ENCODE data around the gene PLCB2. TPM values are rescaled to one million over a fixed set of nuclear protein-coding genes. Genes with fewer than 3 reads are reported as not detected.

PLCB2 gene
- polyA plus RNA-seq, 1 donor = 7.9 TPM

GRCh38 chr15:40267670-40268069 is 40.1 kb downstream of the PLCB2 start:
- no peak for DNase-seq

- no peak for DNase-seq
Observed at GRCh38 chr15:40266828-40267304, 40.9 kb downstream of the PLCB2 start.

- no peak for DNase-seq
Observed at GRCh38 chr15:40265875-40266274, 41.9 kb downstream of the PLCB2 start.

DNA sequence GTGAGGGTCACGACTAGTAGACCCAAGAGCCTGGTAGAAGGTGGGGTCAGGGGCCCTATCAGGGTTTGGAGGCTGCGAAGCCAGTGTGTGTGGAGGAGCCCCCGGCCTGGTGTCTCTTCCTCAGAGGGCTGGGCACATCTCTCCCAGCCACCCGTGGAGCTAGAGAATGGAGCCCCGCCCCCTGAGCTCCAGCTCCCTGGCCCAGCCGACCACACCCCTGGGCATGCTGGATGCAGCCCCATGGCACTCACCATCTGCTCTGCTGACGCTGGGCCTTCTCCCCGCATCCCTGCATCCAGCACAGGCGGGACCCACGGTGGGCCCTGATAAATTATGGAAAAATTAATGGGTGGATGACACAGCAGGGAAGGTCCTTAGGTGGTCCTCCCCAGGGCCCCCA is 42.4 kb downstream of the PLCB2 start:
- DNase-seq = no peak

DNA sequence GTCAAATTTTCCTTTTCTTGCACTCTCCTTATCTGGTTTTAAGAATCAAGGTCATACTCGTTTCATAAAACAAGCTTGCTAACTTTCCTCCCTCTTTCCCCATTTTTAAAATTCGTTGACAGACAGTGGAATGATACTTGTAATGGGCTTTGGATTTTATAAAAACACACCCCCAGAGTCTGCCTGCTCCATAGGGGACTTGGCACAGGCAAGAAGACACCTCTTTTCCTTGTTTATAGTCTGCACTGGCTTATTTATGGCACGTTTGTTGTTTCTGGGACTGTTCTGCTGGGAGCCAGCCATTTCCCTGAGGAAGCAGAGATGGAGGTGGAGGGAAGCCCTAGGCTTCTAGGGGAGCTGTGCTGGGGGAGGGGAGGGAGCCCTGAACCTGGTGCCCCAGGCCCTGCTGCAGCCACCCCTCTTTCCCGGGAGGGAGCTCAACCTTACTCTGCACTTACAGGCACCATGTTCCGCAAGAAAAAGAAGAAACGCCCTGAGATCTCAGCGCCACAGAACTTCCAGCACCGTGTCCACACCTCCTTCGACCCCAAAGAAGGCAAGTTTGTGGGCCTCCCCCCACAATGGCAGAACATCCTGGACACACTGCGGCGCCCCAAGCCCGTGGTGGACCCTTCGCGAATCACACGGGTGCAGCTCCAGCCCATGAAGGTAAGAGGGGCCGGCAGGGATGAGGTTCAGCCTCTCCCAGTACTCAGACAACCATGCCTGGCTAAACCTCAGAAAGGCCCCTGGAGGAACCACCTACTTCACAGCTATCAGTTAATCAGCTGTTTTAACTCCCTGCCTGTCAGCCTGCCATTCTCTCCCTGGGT is 43.2 kb downstream of the PLCB2 start:
- no peak for DNase-seq

- DNase-seq = no peak
Observed at GRCh38 chr15:40263024-40263754, 44.5 kb downstream of the PLCB2 start.

DNA sequence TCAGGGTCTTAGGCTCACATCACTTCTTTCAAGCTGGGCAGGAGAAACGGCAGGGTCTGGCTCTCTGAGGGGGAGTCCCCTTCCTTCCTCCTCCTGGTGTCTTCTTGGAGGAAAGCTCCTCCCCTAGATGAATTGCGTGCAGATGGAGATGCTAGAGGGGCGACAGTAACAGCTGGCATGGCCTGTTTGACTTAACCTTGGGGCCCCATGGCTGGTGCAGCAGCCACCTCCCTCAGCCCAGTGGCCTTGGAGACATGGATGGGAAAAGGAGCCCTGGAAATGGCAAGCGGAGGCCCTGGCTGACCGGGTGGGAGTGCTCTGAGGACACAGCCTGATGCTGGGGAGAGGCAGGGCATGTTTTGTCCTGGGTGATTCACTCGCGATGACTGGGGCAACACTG is 48.7 kb downstream of the PLCB2 start:
- DNase-seq = no peak

DNA sequence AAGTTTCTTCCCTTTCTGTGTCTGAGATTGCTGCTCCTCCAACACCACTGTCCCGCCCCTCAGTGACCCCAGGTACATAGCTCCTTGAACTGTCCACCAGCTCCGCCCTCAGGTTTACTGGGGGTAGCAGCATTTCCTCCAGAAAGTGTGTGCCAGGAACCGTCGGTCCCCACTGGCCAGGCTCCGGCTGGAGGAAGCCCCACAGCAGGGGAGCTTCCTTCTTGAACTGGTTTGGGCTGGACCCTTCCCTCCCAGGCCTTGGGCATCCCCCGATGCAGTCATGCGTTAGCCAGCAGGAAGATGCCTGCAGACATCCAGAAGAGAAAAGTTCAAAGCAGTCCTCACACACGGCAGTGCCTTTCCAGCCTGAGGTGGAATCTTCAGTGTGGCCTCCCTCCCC is 49.2 kb downstream of the PLCB2 start:
- DNase-seq = no peak

GRCh38 chr15:40257656-40258450 is 49.9 kb downstream of the PLCB2 start:
- no peak for DNase-seq

GRCh38 chr15:40256638-40257235 is 51.0 kb downstream of the PLCB2 start:
- DNase-seq = no peak

DNA sequence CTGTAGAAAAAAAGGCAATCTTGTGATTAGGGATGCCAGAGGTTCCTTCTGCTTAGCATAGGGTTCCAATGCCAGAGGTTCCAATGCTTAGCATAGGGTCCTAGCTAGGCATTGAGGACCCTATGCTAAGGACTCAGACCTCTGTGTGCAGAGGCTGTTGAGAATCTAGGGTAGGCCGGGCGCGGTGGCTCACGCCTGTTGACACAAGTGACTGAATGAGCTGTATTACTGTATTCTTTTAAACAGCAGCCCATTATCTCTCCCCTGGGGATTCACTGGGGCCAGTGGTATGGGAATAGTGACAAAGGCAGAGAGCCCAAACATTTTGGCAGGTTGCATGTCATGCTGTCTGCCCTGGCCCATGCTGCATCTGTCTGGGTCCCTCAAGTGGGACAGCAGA is 52.7 kb downstream of the PLCB2 start:
- DNase-seq = no peak

- DNase-seq = no peak
Observed at GRCh38 chr15:40254452-40254851, 53.3 kb downstream of the PLCB2 start.

GRCh38 chr15:40253167-40253790 is 54.5 kb downstream of the PLCB2 start:
- no peak for DNase-seq

GRCh38 chr15:40252438-40253166 is 55.1 kb downstream of the PLCB2 start:
- peak; percentile 36 for DNase-seq

GRCh38 chr15:40252141-40252437 is 55.6 kb downstream of the PLCB2 start:
- no peak for DNase-seq

GRCh38 chr15:40251486-40252140 is 56.1 kb downstream of the PLCB2 start:
- no peak for DNase-seq

GRCh38 chr15:40250771-40251483 is 56.8 kb downstream of the PLCB2 start:
- DNase-seq = no peak

- DNase-seq = no peak
Observed at GRCh38 chr15:40250304-40250656, 57.5 kb downstream of the PLCB2 start.

DNA sequence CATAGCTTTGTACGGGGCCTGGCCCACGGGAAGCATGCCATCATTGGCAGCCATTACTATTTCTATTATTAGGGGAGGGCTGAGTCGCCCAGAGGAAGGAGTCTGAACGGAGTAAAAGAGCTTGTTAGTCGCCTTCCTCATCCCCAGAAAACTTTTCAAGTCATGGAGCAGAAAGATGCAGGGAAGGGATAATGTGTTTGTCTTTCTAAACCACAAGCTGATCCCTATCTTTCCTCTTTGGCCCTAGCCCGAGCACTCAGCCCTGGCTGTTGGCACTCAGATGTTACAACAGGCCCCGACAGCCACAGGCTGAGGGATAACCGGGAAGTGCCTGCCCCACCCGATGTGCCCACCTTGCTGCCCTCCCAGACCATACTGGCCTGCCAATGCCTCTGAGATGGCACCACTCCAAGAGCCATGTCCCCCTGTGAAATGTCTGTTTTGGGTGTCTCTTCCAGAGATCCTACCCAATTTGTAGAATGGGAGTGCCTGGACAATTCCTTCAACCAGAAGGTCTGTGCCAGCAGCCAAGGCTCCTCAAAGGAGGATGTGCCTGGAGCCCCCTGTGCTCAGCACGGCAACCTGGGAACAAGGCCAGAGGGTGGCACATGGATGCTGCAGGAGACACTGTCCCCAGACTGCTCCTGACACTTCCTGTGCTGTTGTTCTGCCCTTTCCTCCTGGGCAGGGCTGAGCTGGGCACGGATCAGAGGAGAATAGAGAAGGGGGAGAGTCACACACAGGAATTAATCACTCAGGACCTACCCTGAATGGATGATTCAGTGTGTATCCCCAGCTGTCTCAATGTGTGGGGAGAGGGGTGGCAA is 58.0 kb downstream of the PLCB2 start:
- DNase-seq = no peak
